Measurements from ENCODE around the gene IQSEC3.

The IQSEC3 gene

GRCh38 chr12:84056-84455, 17.5 kb downstream of the IQSEC3 start:
- H3K4me1 ChIP-seq (ENCODE audit: insufficient read depth, low read length, poor library complexity, severe bottlenecking): peaks cover 54% of the 10 kb centered on the region
- no peaks in the 10 kb centered on the region for H4K20me1 ChIP-seq (ENCODE audit: insufficient read depth, low read length, poor library complexity, severe bottlenecking)
- peak overlapping the region; percentile 62 for H3K4me2 ChIP-seq (ENCODE audit: low read depth, low read length, poor library complexity, severe bottlenecking)
- H3F3A ChIP-seq (ENCODE audit: low read depth): no peaks in the 10 kb centered on the region
- H3K36me3 ChIP-seq (ENCODE audit: insufficient read depth, low read length): no peaks in the 10 kb centered on the region
- no peaks in the 10 kb centered on the region for H3K9me2 ChIP-seq (replicated peaks; ENCODE audit: low read depth, low read length)
- TF ChIP-seq CTCF (conservative IDR thresholded peaks at IDR 0.05; ENCODE audit: low read length) (no peak), EZH2phosphoT487 (IDR thresholded peaks at IDR 0.05; ENCODE audit: borderline replicate concordance) (no peak)
- H3K27me3 ChIP-seq (ENCODE audit: insufficient read depth, low read length, poor library complexity, severe bottlenecking): no peaks in the 10 kb centered on the region
- H3K4me3 ChIP-seq (ENCODE audit: low read length, poor library complexity, severe bottlenecking): no peak overlapping the region
- peak overlapping the region; percentile 64 for H3K9ac ChIP-seq (ENCODE audit: low read depth, low read length, poor library complexity, severe bottlenecking)
- H3K9me3 ChIP-seq (ENCODE audit: insufficient read depth, low read depth, low read length): no peaks in the 10 kb centered on the region
- no peak overlapping the region for H2AFZ ChIP-seq (ENCODE audit: low read length)
- H3K79me2 ChIP-seq (ENCODE audit: insufficient read depth, low read length): no peaks in the 10 kb centered on the region

- H3K36me3 ChIP-seq (ENCODE audit: insufficient read depth, low read length): no peaks in the 10 kb centered on the region
- peaks cover 7% of the 10 kb centered on the region; the same call in 1 of the 2 replicates for H3K9me3 ChIP-seq (ENCODE audit: insufficient read depth, low read depth, low read length)
- H3K79me2 ChIP-seq (ENCODE audit: insufficient read depth, low read length): no peaks in the 10 kb centered on the region
- H3K4me1 ChIP-seq (ENCODE audit: insufficient read depth, low read length, poor library complexity, severe bottlenecking): peaks cover 54% of the 10 kb centered on the region
- no peaks in the 10 kb centered on the region for H3K9me2 ChIP-seq (replicated peaks; ENCODE audit: low read depth, low read length)
- peak overlapping the region; percentile 62 for H3K4me2 ChIP-seq (ENCODE audit: low read depth, low read length, poor library complexity, severe bottlenecking)
- peak overlapping the region; percentile 64 for H3K9ac ChIP-seq (ENCODE audit: low read depth, low read length, poor library complexity, severe bottlenecking)
- peak overlapping the region; percentile 39 for H3K4me3 ChIP-seq (ENCODE audit: low read length, poor library complexity, severe bottlenecking)
- no peaks in the 10 kb centered on the region for H3K27me3 ChIP-seq (ENCODE audit: insufficient read depth, low read length, poor library complexity, severe bottlenecking)
- no peaks in the 10 kb centered on the region for H3F3A ChIP-seq (ENCODE audit: low read depth)
- H2AFZ ChIP-seq (ENCODE audit: low read length): peak overlapping the region; percentile 70
- H4K20me1 ChIP-seq (ENCODE audit: insufficient read depth, low read length, poor library complexity, severe bottlenecking): no peaks in the 10 kb centered on the region
- TF ChIP-seq CTCF (conservative IDR thresholded peaks at IDR 0.05; ENCODE audit: low read length) (no peak), EZH2phosphoT487 (IDR thresholded peaks at IDR 0.05; ENCODE audit: borderline replicate concordance) (no peak)
Measured at GRCh38 chr12:85191-85666, 18.7 kb downstream of the IQSEC3 start.

- no peaks in the 10 kb centered on the region for H3K27me3 ChIP-seq (ENCODE audit: insufficient read depth, low read length, poor library complexity, severe bottlenecking)
- no peak for TF ChIP-seq EZH2phosphoT487 (IDR thresholded peaks at IDR 0.05; ENCODE audit: borderline replicate concordance)
- no peak for TF ChIP-seq CTCF (conservative IDR thresholded peaks at IDR 0.05; ENCODE audit: low read length)
Measured at GRCh38 chr12:87315-87714, 20.7 kb downstream of the IQSEC3 start.

More at GRCh38 chr12:87315-87714, 20.7 kb downstream of the IQSEC3 start:
- Histone ChIP-seq H3F3A (ENCODE audit: low read depth) (no peaks in the 10 kb centered on the region), H4K20me1 (ENCODE audit: insufficient read depth, low read length, poor library complexity, severe bottlenecking) (no peaks in the 10 kb centered on the region), H3K9ac (ENCODE audit: low read depth, low read length, poor library complexity, severe bottlenecking) (peak overlapping the region; percentile 64), H2AFZ (ENCODE audit: low read length) (no peak overlapping the region), H3K4me2 (ENCODE audit: low read depth, low read length, poor library complexity, severe bottlenecking) (peak overlapping the region; percentile 25), H3K4me1 (ENCODE audit: insufficient read depth, low read length, poor library complexity, severe bottlenecking) (peaks cover 54% of the 10 kb centered on the region), H3K9me2 (replicated peaks; ENCODE audit: low read depth, low read length) (no peaks in the 10 kb centered on the region), H3K79me2 (ENCODE audit: insufficient read depth, low read length) (no peaks in the 10 kb centered on the region), H3K4me3 (ENCODE audit: low read length, poor library complexity, severe bottlenecking) (no peak overlapping the region), H3K36me3 (ENCODE audit: insufficient read depth, low read length) (no peaks in the 10 kb centered on the region), H3K9me3 (ENCODE audit: insufficient read depth, low read depth, low read length) (peaks cover 7% of the 10 kb centered on the region; the same call in 1 of the 2 replicates)

Data from Loucy (cell line).